H9 (cell line): ENCODE data around the gene ELAVL1. TPM values are rescaled to one million over a fixed set of nuclear protein-coding genes. Genes with fewer than 3 reads are reported as not detected.
A peak's percentile ranks its signal among the peaks of the same experiment; 100 is the strongest.

Experiments used
- DNase-seq: peaks from one replicate; pipeline ENCODE4 v3.0.0-alpha.2; 2017
- H2AFZ ChIP-seq: one replicate; pipeline ENCODE4 v1.6.1; 2013; ENCODE audit warnings: mild to moderate bottlenecking, low read length, control low read depth, moderate library complexity
- H2AK5ac ChIP-seq: 2 replicates; pipeline ENCODE4 v1.6.1; 2013; ENCODE audit warnings: low read length, control low read depth, mixed read lengths; ENCODE audit not compliant: insufficient read length
- H2BK120ac ChIP-seq: one replicate; pipeline ENCODE4 v1.6.1; 2013; ENCODE audit warnings: low read depth, mild to moderate bottlenecking, low read length, control low read depth, inconsistent platforms; ENCODE audit not compliant: poor library complexity, severe bottlenecking
- H2BK12ac ChIP-seq: 2 replicates; pipeline ENCODE4 v1.6.1; 2013; ENCODE audit warnings: low read length, control low read depth, mixed read lengths, low read depth; ENCODE audit not compliant: insufficient read length
- H2BK15ac ChIP-seq: 2 replicates; pipeline ENCODE4 v1.6.1; 2013; ENCODE audit warnings: low read depth, low read length, control low read depth
- H2BK20ac ChIP-seq: one replicate; pipeline ENCODE4 v1.6.1; 2013; ENCODE audit warnings: low read depth, mild to moderate bottlenecking, low read length, control low read depth, inconsistent platforms; ENCODE audit not compliant: poor library complexity, severe bottlenecking
- H2BK5ac ChIP-seq: 2 replicates; pipeline ENCODE4 v1.6.1; 2013; ENCODE audit warnings: low read length, control low read depth, mixed read lengths; ENCODE audit not compliant: insufficient read length
- H3K14ac ChIP-seq: 2 replicates; pipeline ENCODE4 v1.6.1; 2013; ENCODE audit warnings: low read length, control low read depth; ENCODE audit not compliant: insufficient read depth
- H3K18ac ChIP-seq: 2 replicates; pipeline ENCODE4 v1.6.1; 2013; ENCODE audit warnings: low read depth, mild to moderate bottlenecking, mixed read lengths, low read length, control low read depth; ENCODE audit not compliant: insufficient read length
- H3K23ac ChIP-seq: 2 replicates; pipeline ENCODE4 v1.6.1; 2013; ENCODE audit warnings: low read length, control low read depth, mixed read lengths, low read depth; ENCODE audit not compliant: insufficient read length
- H3K23me2 ChIP-seq: 2 replicates; pipeline ENCODE4 v1.6.1; 2013; ENCODE audit warnings: low read depth, mild to moderate bottlenecking, mixed read lengths, low read length, control low read depth; ENCODE audit not compliant: insufficient read length, poor library complexity, severe bottlenecking
- H3K27ac ChIP-seq: 2 replicates; pipeline ENCODE4 v1.5.1; 2013; ENCODE audit warnings: low read length, control low read depth, mixed read lengths, low read depth; ENCODE audit not compliant: insufficient read length
- H3K27me3 ChIP-seq: 2 replicates; pipeline ENCODE4 v1.6.1; 2013; ENCODE audit warnings: low read length, control low read depth, inconsistent platforms; ENCODE audit not compliant: insufficient read depth
- H3K4ac ChIP-seq: 2 replicates; pipeline ENCODE4 v1.6.1; 2013; ENCODE audit warnings: low read depth, mild to moderate bottlenecking, control low read depth, inconsistent platforms, low read length, moderate library complexity
- H3K4me1 ChIP-seq: 2 replicates; pipeline ENCODE4 v1.6.1; 2013; ENCODE audit warnings: low read length, control low read depth, inconsistent platforms; ENCODE audit not compliant: insufficient read depth
- H3K4me2 ChIP-seq: 2 replicates; pipeline ENCODE4 v1.6.1; 2013; ENCODE audit warnings: low read length, control low read depth, mixed read lengths; ENCODE audit not compliant: insufficient read length, insufficient read depth
- H3K56ac ChIP-seq: 2 replicates; pipeline ENCODE4 v1.6.1; 2013; ENCODE audit warnings: low read depth, mild to moderate bottlenecking, mixed read lengths, low read length, control low read depth; ENCODE audit not compliant: insufficient read length
- H3K79me1 ChIP-seq: 2 replicates; pipeline ENCODE4 v1.6.1; 2013; ENCODE audit warnings: low read depth, mild to moderate bottlenecking, moderate library complexity, low read length, control low read depth, inconsistent platforms; ENCODE audit not compliant: insufficient read depth, poor library complexity, severe bottlenecking
- H3K79me2 ChIP-seq: 2 replicates; pipeline ENCODE4 v1.6.1; 2013; ENCODE audit warnings: low read length, control low read depth, inconsistent platforms; ENCODE audit not compliant: insufficient read depth
- H3K9ac ChIP-seq: 2 replicates; pipeline ENCODE4 v1.6.1; 2013; ENCODE audit warnings: low read length, control low read depth, mixed read lengths; ENCODE audit not compliant: insufficient read length; ENCODE audit errors: extremely low read depth
- H3K9me3 ChIP-seq: one replicate; pipeline ENCODE4 v1.6.1; 2013; ENCODE audit warnings: low read depth, low read length, inconsistent platforms; ENCODE audit not compliant: control insufficient read depth
- H3T11ph ChIP-seq: one replicate; pipeline ENCODE4 v1.6.1; 2013; ENCODE audit warnings: mild to moderate bottlenecking, low read length, control low read depth, inconsistent platforms
- H4K20me1 ChIP-seq: one replicate; pipeline ENCODE4 v1.6.1; 2013; ENCODE audit not compliant: control insufficient read depth, insufficient read length, insufficient read depth
- H4K5ac ChIP-seq: 2 replicates; pipeline ENCODE4 v1.6.1; 2013; ENCODE audit warnings: low read depth, mild to moderate bottlenecking, mixed read lengths, low read length, control low read depth; ENCODE audit not compliant: insufficient read length
- H4K8ac ChIP-seq: replicated peaks from 2 replicates; pipeline ENCODE4 v1.6.1; 2013; ENCODE audit warnings: low read length, control low read depth, mixed read lengths, low read depth; ENCODE audit not compliant: insufficient read length
- H4K91ac ChIP-seq: 2 replicates; pipeline ENCODE4 v1.6.1; 2013; ENCODE audit warnings: low read depth, mild to moderate bottlenecking, moderate library complexity, mixed read lengths, low read length, control low read depth; ENCODE audit not compliant: insufficient read length
- H3K27ac Mint-ChIP-seq, 3 experiments: 2 replicates in 2 of 3; 3 replicates in 1 of 3; pipeline ENCODE4 v1.8.0; 2020 to 2021; ENCODE audit warnings: mixed read lengths in 3 of 3, mild to moderate bottlenecking in 1 of 3, moderate library complexity in 1 of 3
- H3K27me3 Mint-ChIP-seq: 2 replicates; pipeline ENCODE4 v1.8.0; 2021; ENCODE audit warnings: low read depth, mild to moderate bottlenecking, moderate library complexity, mixed read lengths
- H3K36me3 Mint-ChIP-seq, 3 experiments: 2 replicates in 2 of 3; 3 replicates in 1 of 3; pipeline ENCODE4 v1.8.0; 2020 to 2021; ENCODE audit warnings: low read depth in 3 of 3, mixed read lengths in 3 of 3; ENCODE audit not compliant: insufficient read depth in 1 of 3
- H3K4me1 Mint-ChIP-seq, 2 experiments: 2 replicates each; pipeline ENCODE4 v1.8.0; 2020; ENCODE audit warnings: mixed read lengths in 2 of 2
- H3K4me3 Mint-ChIP-seq, 2 experiments: 2 replicates in 1 of 2; 3 replicates in 1 of 2; pipeline ENCODE4 v1.8.0; 2020 to 2021; ENCODE audit warnings: mild to moderate bottlenecking in 2 of 2, mixed read lengths in 2 of 2, moderate library complexity in 1 of 2
- H3K9me3 Mint-ChIP-seq, 2 experiments: 2 replicates in 1 of 2; 3 replicates in 1 of 2; pipeline ENCODE4 v1.8.0; 2020; ENCODE audit warnings: mild to moderate bottlenecking in 2 of 2, mixed read lengths in 2 of 2, moderate library complexity in 1 of 2
- WGBS: extraction: QIAGEN DNeasy Blood & Tissue Kit; methylation state at CpG from one replicate; pipeline ENCODE4 v1.1.7; 2013; ENCODE audit warnings: missing lambda C conversion rate, low lambda C conversion rate, mixed read lengths; ENCODE audit not compliant: insufficient read length; ENCODE audit errors: extremely low coverage; 5-methylcytosine and 5-hydroxymethylcytosine counted together
- total RNA-seq: library from RNA; stranded (reverse); gene quantifications from 2 replicates; pipeline ENCODE4 v1.2.1, GENCODE V29; 2021
- TF ChIP-seq, protein P1 (sequence below): fragments of 200-600 bp; sonication (generic); conservative IDR thresholded peaks from 3 replicates; pipeline ENCODE4 v1.8.0; 2021; ENCODE audit warnings: antibody characterized with exemption, mild to moderate bottlenecking

The ELAVL1 gene
- total RNA-seq, 1 experiment from 2014 or later = 149 TPM

DNA sequence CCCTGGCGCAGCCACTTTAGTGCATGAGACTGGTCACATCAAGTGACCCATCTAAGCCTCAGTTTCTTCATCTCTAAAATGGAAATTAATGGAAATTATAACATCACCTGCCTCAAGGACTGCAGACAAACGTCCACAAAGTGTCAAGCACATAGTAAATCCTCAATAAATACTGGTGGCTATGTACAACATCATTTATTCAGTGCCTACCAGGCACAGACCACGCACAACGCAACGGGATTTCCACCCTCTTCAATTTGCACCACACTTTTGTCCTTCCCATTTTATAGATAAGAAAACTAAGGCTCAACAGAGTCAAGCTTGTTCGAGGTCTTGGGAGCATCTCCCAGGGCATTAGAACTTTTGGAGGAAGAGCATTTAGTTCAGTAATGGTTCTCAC lies 1.4 kb downstream of the ELAVL1 start:
- Histone ChIP-seq H4K8ac (no peak overlapping the region), H3K4ac (no peak overlapping the region), H4K5ac (no peak overlapping the region), H3K23ac (no peak overlapping the region), H2BK15ac (no peak overlapping the region), H3K79me1 (no peaks in the 10 kb centered on the region), H3K9ac (peak overlapping the region; percentile 41), H3K27me3 (no peaks in the 10 kb centered on the region), H4K91ac (no peak overlapping the region), H4K20me1 (peaks cover 4% of the 10 kb centered on the region), H3K9me3 (no peaks in the 10 kb centered on the region), H3K23me2 (peaks cover 17% of the 10 kb centered on the region), H3T11ph (no peak overlapping the region), H3K27ac (no peak overlapping the region), H3K14ac (no peak overlapping the region), H3K56ac (no peak overlapping the region), H3K4me1 (peaks cover 8% of the 10 kb centered on the region; the same call in 1 of the 2 replicates), H3K18ac (no peak overlapping the region), H3K79me2 (peaks cover 45% of the 10 kb centered on the region), H2BK12ac (no peak overlapping the region), H2AK5ac (no peak overlapping the region), H2BK5ac (no peak overlapping the region), H3K4me2 (peak overlapping the region; percentile 68), H2BK120ac (no peak overlapping the region), H2BK20ac (no peak overlapping the region), H2AFZ (no peak overlapping the region)
- Mint-ChIP-seq H3K27me3 (no peaks in the 10 kb centered on the region), H3K27ac (peak overlapping the region in 2 of 3 experiments; percentile 54 to 82; a peak in 3 of 7 replicates), H3K9me3 (no peaks in the 10 kb centered on the region), H3K36me3 (peaks cover 16 to 27% (median 20%) of the 10 kb centered on the region in 3 experiments), H3K4me3 (peak overlapping the region; percentile 98 to 99), H3K4me1 (peaks cover 28 to 37% of the 10 kb centered on the region in 2 experiments)
- TF ChIP-seq, protein P1, sequence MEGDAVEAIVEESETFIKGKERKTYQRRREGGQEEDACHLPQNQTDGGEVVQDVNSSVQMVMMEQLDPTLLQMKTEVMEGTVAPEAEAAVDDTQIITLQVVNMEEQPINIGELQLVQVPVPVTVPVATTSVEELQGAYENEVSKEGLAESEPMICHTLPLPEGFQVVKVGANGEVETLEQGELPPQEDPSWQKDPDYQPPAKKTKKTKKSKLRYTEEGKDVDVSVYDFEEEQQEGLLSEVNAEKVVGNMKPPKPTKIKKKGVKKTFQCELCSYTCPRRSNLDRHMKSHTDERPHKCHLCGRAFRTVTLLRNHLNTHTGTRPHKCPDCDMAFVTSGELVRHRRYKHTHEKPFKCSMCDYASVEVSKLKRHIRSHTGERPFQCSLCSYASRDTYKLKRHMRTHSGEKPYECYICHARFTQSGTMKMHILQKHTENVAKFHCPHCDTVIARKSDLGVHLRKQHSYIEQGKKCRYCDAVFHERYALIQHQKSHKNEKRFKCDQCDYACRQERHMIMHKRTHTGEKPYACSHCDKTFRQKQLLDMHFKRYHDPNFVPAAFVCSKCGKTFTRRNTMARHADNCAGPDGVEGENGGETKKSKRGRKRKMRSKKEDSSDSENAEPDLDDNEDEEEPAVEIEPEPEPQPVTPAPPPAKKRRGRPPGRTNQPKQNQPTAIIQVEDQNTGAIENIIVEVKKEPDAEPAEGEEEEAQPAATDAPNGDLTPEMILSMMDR = no peak
- no CpG with 5 or more reads among the region's 6 CpGs for WGBS
- no peak for DNase-seq
